HepG2 (cell line): Measurements from ENCODE around the gene PTPRO. TPM values are rescaled to one million over a fixed set of nuclear protein-coding genes. Genes with fewer than 3 reads are reported as not detected.

Experiments used
- ATAC-seq: fragments of 200-7000 bp; cut with Tn5 transposase; 3 replicates; pipeline ENCODE4 v1.9.1; 2020; ENCODE audit warnings: mild to moderate bottlenecking, moderate library complexity
- BruUV-seq: library from RNA; stranded (reverse); fragments of 400-500 nt; replicated peaks from 2 replicates; lab custom pipeline; 2021; lab: Mats Ljungman, UMichigan
- CTCF ChIA-PET: fragments of 300-600 bp; formaldehyde crosslinking; extraction: SDS; loops from one replicate; lab custom pipeline; 2021; ENCODE audit warnings: low total read pairs, inconsistent platforms, low intra/inter-chr PET ratio; lab: Yijun Ruan, JAX
- POLR2A ChIA-PET: fragments of 350-600 bp; sonication (Branson Sonifier 250); formaldehyde crosslinking; loops from one replicate; lab custom pipeline; 2020; ENCODE audit warnings: antibody characterized with exemption, inconsistent platforms; lab: Yijun Ruan, JAX
- DNase-seq: peaks from one replicate; pipeline ENCODE4 v3.0.0-alpha.2; 2015; ENCODE audit warnings: low spot score
- FAIRE-seq: peaks from 3 replicates; lab custom pipeline; 2011; peaks lifted over from hg19 to GRCh38; lab: Jason Lieb, UNC
- H2AFZ ChIP-seq: one replicate; pipeline ENCODE4 v1.6.1; 2011; ENCODE audit warnings: low read length, inconsistent platforms
- H3K27ac ChIP-seq: fragments of 300-600 bp; 3 replicates; pipeline ENCODE4 v1.8.0; 2011; ENCODE audit warnings: mixed run types, mild to moderate bottlenecking, mixed read lengths, low read length, inconsistent platforms; ENCODE audit not compliant: insufficient read depth; ENCODE audit errors: extremely low read length
- H3K27me3 ChIP-seq, 2 experiments: fragments of 200-600 bp in 1 of 2; 2 replicates in 1 of 2; 3 replicates in 1 of 2; pipeline versions ENCODE4 v1.6.0 to v1.8.0; 2011; ENCODE audit warnings: low read length in 2 of 2, mild to moderate bottlenecking in 2 of 2, moderate library complexity in 2 of 2, inconsistent platforms in 1 of 2; ENCODE audit not compliant: insufficient read depth in 2 of 2, control insufficient read depth in 1 of 2
- H3K36me3 ChIP-seq, 2 experiments: fragments of 200-600 bp in 1 of 2; replicated peaks in 1 of 2; 2 replicates in 1 of 2; 3 replicates in 1 of 2; pipeline versions ENCODE4 v1.5.1 to v1.8.0; 2011; ENCODE audit warnings: low read length in 2 of 2, inconsistent platforms in 1 of 2; ENCODE audit not compliant: insufficient read depth in 2 of 2, control insufficient read depth in 1 of 2
- H3K4me1 ChIP-seq: 2 replicates; pipeline ENCODE4 v1.5.1; 2012; ENCODE audit warnings: low read length, inconsistent platforms; ENCODE audit not compliant: insufficient read depth
- H3K4me2 ChIP-seq: 2 replicates; pipeline ENCODE4 v1.6.0; 2011; ENCODE audit warnings: low read depth, low read length, inconsistent platforms
- H3K4me3 ChIP-seq, 3 experiments: fragments of 200-600 bp in 1 of 3; sonication (generic), shearing (Covaris generic) in 1 of 3; replicated peaks in 1 of 3; 2 replicates each; pipeline ENCODE4 v1.5.1; 2011 to 2016; ENCODE audit warnings: low read length in 3 of 3, inconsistent platforms in 2 of 3, low read depth in 2 of 3, mild to moderate bottlenecking in 2 of 3, control low read depth in 1 of 3, mixed read lengths in 1 of 3; ENCODE audit not compliant: insufficient read depth in 1 of 3
- H3K79me2 ChIP-seq: one replicate; pipeline ENCODE4 v1.6.1; 2011; ENCODE audit warnings: low read length, inconsistent platforms; ENCODE audit not compliant: insufficient read depth
- H3K9ac ChIP-seq: 2 replicates; pipeline ENCODE4 v1.6.0; 2011; ENCODE audit warnings: mild to moderate bottlenecking, low read depth, low read length, inconsistent platforms; ENCODE audit not compliant: insufficient read depth
- H3K9me3 ChIP-seq: 2 replicates; pipeline ENCODE4 v1.5.1; 2012; ENCODE audit warnings: mild to moderate bottlenecking, low read length
- H4K20me1 ChIP-seq: 2 replicates; pipeline ENCODE4 v1.6.0; 2011; ENCODE audit warnings: inconsistent platforms, mild to moderate bottlenecking, low read length, moderate library complexity; ENCODE audit not compliant: insufficient read depth
- ADNP ChIP-seq: sonication (generic); formaldehyde crosslinking; IDR thresholded peaks from 2 replicates; pipeline ENCODE4 v1.4.0; 2020; ENCODE audit warnings: missing genetic modification reagents
- CAMTA2 ChIP-seq: sonication (generic); formaldehyde crosslinking; IDR thresholded peaks from 2 replicates; pipeline ENCODE4 v1.4.0; 2020; ENCODE audit warnings: mild to moderate bottlenecking, missing genetic modification reagents, borderline replicate concordance
- IKZF1 ChIP-seq: fragments of 450-650 bp; IDR thresholded peaks from 2 replicates; pipeline ENCODE4 v1.7.1; 2016
- RFX5 ChIP-seq: IDR thresholded peaks from 2 replicates; pipeline ENCODE4 v1.6.1; 2011; ENCODE audit warnings: low read depth, low read length, improper control_type of control experiment
- ZNF136 ChIP-seq: sonication (generic); formaldehyde crosslinking; IDR thresholded peaks from 2 replicates; pipeline ENCODE4 v1.8.1; 2022; ENCODE audit warnings: low read depth, mild to moderate bottlenecking, moderate library complexity, missing genetic modification reagents
- ZNF24 ChIP-seq: fragments of 450-650 bp; IDR thresholded peaks from 2 replicates; pipeline ENCODE4 v1.6.1; 2017; ENCODE audit warnings: antibody characterized with exemption, mild to moderate bottlenecking
- ZNF343 ChIP-seq: sonication (generic); formaldehyde crosslinking; IDR thresholded peaks from 2 replicates; pipeline ENCODE4 v1.4.0; 2020; ENCODE audit warnings: mild to moderate bottlenecking, missing genetic modification reagents
- ZNF570 ChIP-seq: sonication (generic); formaldehyde crosslinking; IDR thresholded peaks from 2 replicates; pipeline ENCODE4 v1.4.0; 2020; ENCODE audit warnings: mild to moderate bottlenecking, missing genetic modification reagents, borderline replicate concordance
- ZNF589 ChIP-seq: sonication (generic); formaldehyde crosslinking; conservative IDR thresholded peaks from 2 replicates; pipeline ENCODE4 v1.8.0; 2022; ENCODE audit warnings: mild to moderate bottlenecking, moderate library complexity, missing genetic modification reagents
- ZSCAN30 ChIP-seq: sonication (generic); formaldehyde crosslinking; IDR thresholded peaks from 2 replicates; pipeline ENCODE4 v1.5.0; 2020; ENCODE audit warnings: mild to moderate bottlenecking, missing genetic modification reagents
- WGBS: methylation state at CpG from one replicate; pipeline ENCODE4 v1.1.6; 2017; ENCODE audit warnings: low lambda C conversion rate; 5-methylcytosine and 5-hydroxymethylcytosine counted together
- in situ Hi-C: cut with HindIII; loops from 2 replicates; pipeline ENCODE4 v1.10.0; 2017; ENCODE audit warnings: low pct_unique_long_range_greater_than_20kb; ENCODE audit not compliant: extremely low pct_ligation_motif_present
- intact Hi-C: fragments of 100-400 bp; cut with micrococcal nuclease; formaldehyde crosslinking; loops from one replicate; pipeline ENCODE4 v1.10.0; 2022; ENCODE audit not compliant: unreplicated experiment
- polyA plus RNA-seq, 8 experiments: library from polyadenylated mRNA; depleted of rRNA in 3 of 8; stranded (reverse) in 7 of 8; unstranded in 1 of 8; fragments of >200 nt; fragmentation: Illumina TruSeq in 4 of 8; extraction: Trizol in 4 of 8; gene quantifications; 2 replicates each; pipeline versions ENCODE4 v1.2.1 to v1.2.3, GENCODE V29; 2011 to 2016; ENCODE audit warnings: low read depth in 4 of 8, missing spikeins in 1 of 8, mixed read lengths in 1 of 8; ENCODE audit not compliant: insufficient read depth in 1 of 8
- total RNA-seq, 5 experiments: library from RNA; depleted of rRNA; stranded (reverse); fragments of >200 nt; fragmentation: Illumina TruSeq; extraction: Trizol; gene quantifications; 2 replicates each; pipeline ENCODE4 v1.2.3, GENCODE V29; 2016; ENCODE audit warnings: low read depth in 1 of 5
- TF ChIP-seq, protein P1 (sequence below): IDR thresholded peaks from 2 replicates; pipeline ENCODE4 v1.6.1; 2012; ENCODE audit warnings: low read length, improper control_type of control experiment

Gene PTPRO
- total and polyA plus RNA-seq, 2 of the 13 experiments (the other 11 are each of a cell fraction or from before 2014, with no cell fraction given): 0.04 TPM; not detected in 1

DNA sequence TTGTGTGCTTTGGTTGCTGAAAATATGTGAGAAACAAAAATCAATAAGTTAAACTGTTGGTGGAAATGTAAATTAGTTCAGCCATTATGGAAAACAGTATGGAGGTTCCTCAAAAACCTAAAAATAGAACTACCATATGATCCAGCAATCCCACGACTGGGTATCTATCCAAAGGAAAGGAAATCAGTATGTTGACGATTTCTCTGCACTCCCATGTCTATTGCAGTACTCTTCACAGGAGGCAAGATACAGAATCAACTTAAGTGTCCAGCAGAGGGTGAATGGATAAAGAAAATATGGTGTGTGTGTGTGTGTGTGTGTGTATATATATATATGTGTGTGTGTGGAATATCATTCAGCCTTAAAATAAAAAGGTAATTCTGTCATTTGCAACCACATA is 159.5 kb downstream of the PTPRO start:
- in situ Hi-C loops (no loop called here), intact Hi-C loops (no loop called here)
- Histone ChIP-seq H3K27me3 (no peaks in the 10 kb centered on the region), H3K9me3 (no peaks in the 10 kb centered on the region), H4K20me1 (no peaks in the 10 kb centered on the region), H3K79me2 (no peaks in the 10 kb centered on the region), H3K27ac (no peak overlapping the region), H3K4me2 (no peak overlapping the region), H3K4me3 (no peak overlapping the region), H3K36me3 (no peaks in the 10 kb centered on the region), H2AFZ (no peak overlapping the region), H3K4me1 (no peaks in the 10 kb centered on the region), H3K9ac (no peak overlapping the region)
- POLR2A ChIA-PET: no interaction called here
- ATAC-seq (no peak), FAIRE-seq (no peak), DNase-seq (no peak)
- CTCF ChIA-PET: no interaction called here
- 0% methylated on average over 2 of the region's 2 CpGs for WGBS
- TF ChIP-seq ZNF589 (no peak), ZNF343 (CRISPR knock-in tag) (no peak)
- TF ChIP-seq, protein P1, sequence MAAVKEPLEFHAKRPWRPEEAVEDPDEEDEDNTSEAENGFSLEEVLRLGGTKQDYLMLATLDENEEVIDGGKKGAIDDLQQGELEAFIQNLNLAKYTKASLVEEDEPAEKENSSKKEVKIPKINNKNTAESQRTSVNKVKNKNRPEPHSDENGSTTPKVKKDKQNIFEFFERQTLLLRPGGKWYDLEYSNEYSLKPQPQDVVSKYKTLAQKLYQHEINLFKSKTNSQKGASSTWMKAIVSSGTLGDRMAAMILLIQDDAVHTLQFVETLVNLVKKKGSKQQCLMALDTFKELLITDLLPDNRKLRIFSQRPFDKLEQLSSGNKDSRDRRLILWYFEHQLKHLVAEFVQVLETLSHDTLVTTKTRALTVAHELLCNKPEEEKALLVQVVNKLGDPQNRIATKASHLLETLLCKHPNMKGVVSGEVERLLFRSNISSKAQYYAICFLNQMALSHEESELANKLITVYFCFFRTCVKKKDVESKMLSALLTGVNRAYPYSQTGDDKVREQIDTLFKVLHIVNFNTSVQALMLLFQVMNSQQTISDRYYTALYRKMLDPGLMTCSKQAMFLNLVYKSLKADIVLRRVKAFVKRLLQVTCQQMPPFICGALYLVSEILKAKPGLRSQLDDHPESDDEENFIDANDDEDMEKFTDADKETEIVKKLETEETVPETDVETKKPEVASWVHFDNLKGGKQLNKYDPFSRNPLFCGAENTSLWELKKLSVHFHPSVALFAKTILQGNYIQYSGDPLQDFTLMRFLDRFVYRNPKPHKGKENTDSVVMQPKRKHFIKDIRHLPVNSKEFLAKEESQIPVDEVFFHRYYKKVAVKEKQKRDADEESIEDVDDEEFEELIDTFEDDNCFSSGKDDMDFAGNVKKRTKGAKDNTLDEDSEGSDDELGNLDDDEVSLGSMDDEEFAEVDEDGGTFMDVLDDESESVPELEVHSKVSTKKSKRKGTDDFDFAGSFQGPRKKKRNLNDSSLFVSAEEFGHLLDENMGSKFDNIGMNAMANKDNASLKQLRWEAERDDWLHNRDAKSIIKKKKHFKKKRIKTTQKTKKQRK: no peak
- no TSS peak for BruUV-seq

DNA sequence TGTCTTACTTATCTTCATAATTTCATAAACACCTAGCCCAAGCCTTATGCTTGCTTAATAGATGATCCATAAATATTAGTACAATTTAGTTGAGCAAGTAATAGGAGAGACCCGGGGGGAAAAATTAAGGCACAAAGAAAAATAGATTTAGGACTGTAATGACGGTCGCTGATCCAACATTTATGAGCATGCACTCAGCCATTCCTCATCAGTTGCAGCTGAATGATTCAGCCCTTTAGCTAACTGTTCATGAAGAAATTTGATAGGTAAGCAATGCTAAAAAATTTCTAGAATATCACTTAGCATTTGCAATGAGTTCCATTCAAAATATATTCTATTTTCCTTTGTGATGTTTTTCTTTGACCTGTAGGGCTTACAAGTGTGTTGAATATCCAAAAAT is 163.2 kb downstream of the PTPRO start:
- H3K4me3 ChIP-seq: no peak overlapping the region
- H3K9me3 ChIP-seq: no peaks in the 10 kb centered on the region
- no peak overlapping the region for H2AFZ ChIP-seq
- CTCF ChIA-PET: no interaction called here
- H3K36me3 ChIP-seq: no peaks in the 10 kb centered on the region
- FAIRE-seq (no peak), DNase-seq (no peak), ATAC-seq (no peak)
- H3K27ac ChIP-seq: no peak overlapping the region
- no peaks in the 10 kb centered on the region for H3K79me2 ChIP-seq
- no TSS peak for BruUV-seq
- no peaks in the 10 kb centered on the region for H4K20me1 ChIP-seq
- no peak overlapping the region for H3K9ac ChIP-seq
- POLR2A ChIA-PET: no interaction called here
- in situ Hi-C loops: no loop called here
- H3K27me3 ChIP-seq: no peaks in the 10 kb centered on the region; a peak in 1 of 5 replicates
- 0% methylated on average over 3 of the region's 3 CpGs for WGBS
- no peaks in the 10 kb centered on the region for H3K4me1 ChIP-seq
- TF ChIP-seq ZNF24: no peak
- TF ChIP-seq CAMTA2 (CRISPR knock-in tag): no peak
- TF ChIP-seq ZNF136 (CRISPR knock-in tag): no peak
- TF ChIP-seq ZSCAN30: no peak
- TF ChIP-seq ADNP (CRISPR knock-in tag): no peak
- TF ChIP-seq RFX5: no peak
- no peak for TF ChIP-seq ZNF570 (CRISPR knock-in tag)
- TF ChIP-seq IKZF1: no peak
- intact Hi-C loops: no loop called here
- H3K4me2 ChIP-seq: no peak overlapping the region
